Keratinocyte (primary cell): ENCODE measurements around the gene EIF2B2.

Experiments
- EZH2 ChIP-seq: IDR thresholded peaks from one replicate; pipeline ENCODE4 v1.6.1; 2012; ENCODE audit warnings: inconsistent platforms, mild to moderate bottlenecking, low read length, moderate library complexity
- TF ChIP-seq, protein P1 (sequence below), 3 experiments: IDR thresholded peaks in 1 of 3; conservative IDR thresholded peaks in 1 of 3; optimal IDR thresholded peaks in 1 of 3; 2 replicates in 2 of 3; 3 replicates in 1 of 3; pipeline versions ENCODE3 to v1.5.1; 2011; ENCODE audit warnings: low read length in 3 of 3, mild to moderate bottlenecking in 3 of 3, moderate library complexity in 2 of 3, control low read depth in 1 of 3, inconsistent platforms in 1 of 3; ENCODE audit not compliant: insufficient read depth in 2 of 3; ENCODE audit errors: extremely low read depth in 1 of 3

GRCh38 chr14:75032939-75033338 lies 30.2 kb downstream of the EIF2B2 start:
- TF ChIP-seq, protein P1, sequence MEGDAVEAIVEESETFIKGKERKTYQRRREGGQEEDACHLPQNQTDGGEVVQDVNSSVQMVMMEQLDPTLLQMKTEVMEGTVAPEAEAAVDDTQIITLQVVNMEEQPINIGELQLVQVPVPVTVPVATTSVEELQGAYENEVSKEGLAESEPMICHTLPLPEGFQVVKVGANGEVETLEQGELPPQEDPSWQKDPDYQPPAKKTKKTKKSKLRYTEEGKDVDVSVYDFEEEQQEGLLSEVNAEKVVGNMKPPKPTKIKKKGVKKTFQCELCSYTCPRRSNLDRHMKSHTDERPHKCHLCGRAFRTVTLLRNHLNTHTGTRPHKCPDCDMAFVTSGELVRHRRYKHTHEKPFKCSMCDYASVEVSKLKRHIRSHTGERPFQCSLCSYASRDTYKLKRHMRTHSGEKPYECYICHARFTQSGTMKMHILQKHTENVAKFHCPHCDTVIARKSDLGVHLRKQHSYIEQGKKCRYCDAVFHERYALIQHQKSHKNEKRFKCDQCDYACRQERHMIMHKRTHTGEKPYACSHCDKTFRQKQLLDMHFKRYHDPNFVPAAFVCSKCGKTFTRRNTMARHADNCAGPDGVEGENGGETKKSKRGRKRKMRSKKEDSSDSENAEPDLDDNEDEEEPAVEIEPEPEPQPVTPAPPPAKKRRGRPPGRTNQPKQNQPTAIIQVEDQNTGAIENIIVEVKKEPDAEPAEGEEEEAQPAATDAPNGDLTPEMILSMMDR (optimal IDR thresholded peaks at IDR 0.05 in 1 of 3, IDR thresholded peaks at IDR 0.05 in 1 of 3, conservative IDR thresholded peaks at IDR 0.05 in 1 of 3; ENCODE audit: extremely low read depth in 1 of 3, insufficient read depth in 2 of 3, low read length in 3 of 3) = no peak
- TF ChIP-seq EZH2 = no peak
